ENCODE measurements around the gene TTC28. TPM values are rescaled to one million over a fixed set of nuclear protein-coding genes. Genes with fewer than 3 reads are reported as not detected.

The TTC28 gene
- total RNA-seq, 4 donors from 2014 or later = 35.1 to 138 (median 50.8) TPM

GRCh38 chr22:28407645-28408044 is 272.0 kb downstream of the TTC28 start:
- H3K4me3 ChIP-seq = no peak overlapping the region
- H3K27me3 ChIP-seq = no peaks in the 10 kb centered on the region
- H3K27ac ChIP-seq = no peak overlapping the region
- WGBS, 2 donors (ENCODE audit: low coverage in 1 of 2) = 81 to 86% methylated on average over 4 of the region's 4 CpGs
- peaks cover 3 to 24% (median 7%) of the 10 kb centered on the region in 3 donors for H3K4me1 ChIP-seq
- H3K9me3 ChIP-seq = no peaks in the 10 kb centered on the region
- TF ChIP-seq POLR2A (IDR thresholded peaks at IDR 0.05) = no peak
- TF ChIP-seq CTCF (IDR thresholded peaks at IDR 0.05) = no peak
- no peak for TF ChIP-seq EP300 (IDR thresholded peaks at IDR 0.05)
- no peak for TF ChIP-seq POLR2AphosphoS5 (IDR thresholded peaks at IDR 0.05)
- ATAC-seq = no peak
- H3K36me3 ChIP-seq = no peaks in the 10 kb centered on the region

GRCh38 chr22:28406246-28406645 is 273.4 kb downstream of the TTC28 start:
- TF ChIP-seq POLR2A (IDR thresholded peaks at IDR 0.05) (no peak), POLR2AphosphoS5 (IDR thresholded peaks at IDR 0.05) (no peak), EP300 (IDR thresholded peaks at IDR 0.05) (no peak), CTCF (IDR thresholded peaks at IDR 0.05) (no peak)
- Histone ChIP-seq H3K9me3 (no peaks in the 10 kb centered on the region), H3K27me3 (no peaks in the 10 kb centered on the region), H3K27ac (no peak overlapping the region), H3K4me3 (no peak overlapping the region), H3K36me3 (no peaks in the 10 kb centered on the region), H3K4me1 (peaks cover 3 to 17% (median 7%) of the 10 kb centered on the region in 3 donors)
- WGBS, 2 donors (ENCODE audit: low coverage in 1 of 2) = 95 to 98% methylated on average over 2 to 3 of the region's 3 CpGs
- ATAC-seq = no peak

GRCh38 chr22:28405588-28405987 is 274.1 kb downstream of the TTC28 start:
- no peak overlapping the region for H3K27ac ChIP-seq
- H3K4me1 ChIP-seq = peaks cover 3 to 11% (median 7%) of the 10 kb centered on the region in 3 donors
- H3K4me3 ChIP-seq = no peak overlapping the region
- no peak for ATAC-seq
- no peaks in the 10 kb centered on the region for H3K36me3 ChIP-seq
- TF ChIP-seq EP300 (IDR thresholded peaks at IDR 0.05) (no peak), POLR2A (IDR thresholded peaks at IDR 0.05) (no peak), CTCF (IDR thresholded peaks at IDR 0.05) (no peak), POLR2AphosphoS5 (IDR thresholded peaks at IDR 0.05) (no peak)
- H3K9me3 ChIP-seq = no peaks in the 10 kb centered on the region
- no peaks in the 10 kb centered on the region for H3K27me3 ChIP-seq

GRCh38 chr22:28402539-28402938 is 277.1 kb downstream of the TTC28 start:
- 80 to 91% methylated on average over 5 of the region's 5 CpGs for WGBS, 2 donors (ENCODE audit: low coverage in 1 of 2)
- H3K27ac ChIP-seq = no peak overlapping the region
- ATAC-seq = no peak
- H3K4me3 ChIP-seq = no peak overlapping the region
- H3K4me1 ChIP-seq = peaks cover 0 to 14% (median 4%) of the 10 kb centered on the region in 3 donors
- TF ChIP-seq CTCF (IDR thresholded peaks at IDR 0.05) (no peak), EP300 (IDR thresholded peaks at IDR 0.05) (no peak), POLR2A (IDR thresholded peaks at IDR 0.05) (no peak), POLR2AphosphoS5 (IDR thresholded peaks at IDR 0.05) (no peak)
- no peaks in the 10 kb centered on the region for H3K9me3 ChIP-seq
- no peaks in the 10 kb centered on the region for H3K36me3 ChIP-seq
- no peaks in the 10 kb centered on the region for H3K27me3 ChIP-seq

GRCh38 chr22:28402060-28402459 is 277.6 kb downstream of the TTC28 start:
- peaks cover 0 to 18% (median 4%) of the 10 kb centered on the region in 3 donors for H3K4me1 ChIP-seq
- WGBS, 2 donors (ENCODE audit: low coverage in 1 of 2) = 71 to 85% methylated on average over 2 of the region's 2 CpGs
- no peaks in the 10 kb centered on the region for H3K36me3 ChIP-seq
- H3K9me3 ChIP-seq = no peaks in the 10 kb centered on the region
- no peak overlapping the region for H3K27ac ChIP-seq
- no peak overlapping the region for H3K4me3 ChIP-seq
- no peaks in the 10 kb centered on the region for H3K27me3 ChIP-seq
- TF ChIP-seq EP300 (IDR thresholded peaks at IDR 0.05) (no peak), POLR2AphosphoS5 (IDR thresholded peaks at IDR 0.05) (no peak), CTCF (IDR thresholded peaks at IDR 0.05) (no peak), POLR2A (IDR thresholded peaks at IDR 0.05) (no peak)
- no peak for ATAC-seq

Data from gastroesophageal sphincter (tissue), 4 donors.